ENCODE results near the gene EPOP. TPM values are rescaled to one million over a fixed set of nuclear protein-coding genes. Genes with fewer than 3 reads are reported as not detected.

Gene EPOP
- total and polyA plus RNA-seq, 2 of the 13 experiments (the other 11 are each of a cell fraction or from before 2014, with no cell fraction given), result 14.7 to 37.8 TPM

DNA sequence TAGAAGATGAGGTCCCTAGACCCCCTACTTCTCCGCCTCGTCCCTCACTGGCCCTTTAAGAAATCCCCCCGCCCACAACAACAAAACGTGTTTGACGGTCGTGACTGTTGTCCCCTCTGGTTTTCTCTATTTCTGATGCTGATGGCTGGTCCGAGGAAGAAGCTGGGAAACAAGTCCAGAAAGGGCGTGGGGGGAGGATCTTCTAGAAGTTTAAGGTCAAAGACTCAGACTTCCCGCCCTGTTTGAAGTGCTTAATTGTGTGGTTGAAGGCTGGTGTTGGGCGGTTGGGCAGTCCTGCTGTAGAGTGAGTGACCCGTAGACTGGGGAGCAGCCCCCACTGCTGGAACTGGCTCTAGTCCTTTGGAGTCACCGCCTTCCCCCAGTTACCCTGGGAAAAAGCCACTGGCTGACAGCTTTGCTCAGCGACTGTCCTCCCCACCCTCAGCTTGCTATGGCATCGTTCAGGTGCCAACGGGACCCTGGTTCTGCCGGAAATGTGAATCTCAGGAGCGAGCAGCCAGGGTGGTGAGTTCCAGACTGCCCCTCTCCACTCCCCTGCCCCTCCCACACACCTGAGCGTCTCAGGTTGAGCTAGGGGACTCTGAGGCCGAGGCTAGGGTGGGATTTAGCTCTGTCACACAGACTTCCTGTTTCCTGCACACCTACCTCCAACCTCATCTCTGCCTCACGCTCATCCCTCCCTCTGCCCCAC is 31.9 kb upstream of the EPOP start (continued):
- TF ChIP-seq, protein P1, sequence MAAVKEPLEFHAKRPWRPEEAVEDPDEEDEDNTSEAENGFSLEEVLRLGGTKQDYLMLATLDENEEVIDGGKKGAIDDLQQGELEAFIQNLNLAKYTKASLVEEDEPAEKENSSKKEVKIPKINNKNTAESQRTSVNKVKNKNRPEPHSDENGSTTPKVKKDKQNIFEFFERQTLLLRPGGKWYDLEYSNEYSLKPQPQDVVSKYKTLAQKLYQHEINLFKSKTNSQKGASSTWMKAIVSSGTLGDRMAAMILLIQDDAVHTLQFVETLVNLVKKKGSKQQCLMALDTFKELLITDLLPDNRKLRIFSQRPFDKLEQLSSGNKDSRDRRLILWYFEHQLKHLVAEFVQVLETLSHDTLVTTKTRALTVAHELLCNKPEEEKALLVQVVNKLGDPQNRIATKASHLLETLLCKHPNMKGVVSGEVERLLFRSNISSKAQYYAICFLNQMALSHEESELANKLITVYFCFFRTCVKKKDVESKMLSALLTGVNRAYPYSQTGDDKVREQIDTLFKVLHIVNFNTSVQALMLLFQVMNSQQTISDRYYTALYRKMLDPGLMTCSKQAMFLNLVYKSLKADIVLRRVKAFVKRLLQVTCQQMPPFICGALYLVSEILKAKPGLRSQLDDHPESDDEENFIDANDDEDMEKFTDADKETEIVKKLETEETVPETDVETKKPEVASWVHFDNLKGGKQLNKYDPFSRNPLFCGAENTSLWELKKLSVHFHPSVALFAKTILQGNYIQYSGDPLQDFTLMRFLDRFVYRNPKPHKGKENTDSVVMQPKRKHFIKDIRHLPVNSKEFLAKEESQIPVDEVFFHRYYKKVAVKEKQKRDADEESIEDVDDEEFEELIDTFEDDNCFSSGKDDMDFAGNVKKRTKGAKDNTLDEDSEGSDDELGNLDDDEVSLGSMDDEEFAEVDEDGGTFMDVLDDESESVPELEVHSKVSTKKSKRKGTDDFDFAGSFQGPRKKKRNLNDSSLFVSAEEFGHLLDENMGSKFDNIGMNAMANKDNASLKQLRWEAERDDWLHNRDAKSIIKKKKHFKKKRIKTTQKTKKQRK (IDR thresholded peaks at IDR 0.05; ENCODE audit: low read length), result no peak
- TF ChIP-seq PAWR (CRISPR knock-in tag; IDR thresholded peaks at IDR 0.05; ENCODE audit: borderline replicate concordance) (no peak), ZNF607 (CRISPR knock-in tag; IDR thresholded peaks at IDR 0.05; ENCODE audit: borderline replicate concordance) (no peak; the same call in 1 of the 2 replicates), ZBTB3 (CRISPR knock-in tag; IDR thresholded peaks at IDR 0.05; ENCODE audit: borderline replicate concordance, low read depth) (no peak), ZNF44 (CRISPR knock-in tag; IDR thresholded peaks at IDR 0.05) (0 out of 2 replicates have a peak, but pooled peaks have one; percentile 57), POLR2G (IDR thresholded peaks at IDR 0.05; ENCODE audit: low read depth, low read length) (peak; percentile 26; the same call in 1 of the 2 replicates)
- TF ChIP-seq, protein P2, sequence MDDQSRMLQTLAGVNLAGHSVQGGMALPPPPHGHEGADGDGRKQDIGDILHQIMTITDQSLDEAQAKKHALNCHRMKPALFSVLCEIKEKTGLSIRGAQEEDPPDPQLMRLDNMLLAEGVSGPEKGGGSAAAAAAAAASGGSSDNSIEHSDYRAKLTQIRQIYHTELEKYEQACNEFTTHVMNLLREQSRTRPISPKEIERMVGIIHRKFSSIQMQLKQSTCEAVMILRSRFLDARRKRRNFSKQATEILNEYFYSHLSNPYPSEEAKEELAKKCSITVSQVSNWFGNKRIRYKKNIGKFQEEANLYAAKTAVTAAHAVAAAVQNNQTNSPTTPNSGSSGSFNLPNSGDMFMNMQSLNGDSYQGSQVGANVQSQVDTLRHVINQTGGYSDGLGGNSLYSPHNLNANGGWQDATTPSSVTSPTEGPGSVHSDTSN (CRISPR knock-in tag; IDR thresholded peaks at IDR 0.05; ENCODE audit: borderline replicate concordance), result no peak
- TF ChIP-seq, protein P3, sequence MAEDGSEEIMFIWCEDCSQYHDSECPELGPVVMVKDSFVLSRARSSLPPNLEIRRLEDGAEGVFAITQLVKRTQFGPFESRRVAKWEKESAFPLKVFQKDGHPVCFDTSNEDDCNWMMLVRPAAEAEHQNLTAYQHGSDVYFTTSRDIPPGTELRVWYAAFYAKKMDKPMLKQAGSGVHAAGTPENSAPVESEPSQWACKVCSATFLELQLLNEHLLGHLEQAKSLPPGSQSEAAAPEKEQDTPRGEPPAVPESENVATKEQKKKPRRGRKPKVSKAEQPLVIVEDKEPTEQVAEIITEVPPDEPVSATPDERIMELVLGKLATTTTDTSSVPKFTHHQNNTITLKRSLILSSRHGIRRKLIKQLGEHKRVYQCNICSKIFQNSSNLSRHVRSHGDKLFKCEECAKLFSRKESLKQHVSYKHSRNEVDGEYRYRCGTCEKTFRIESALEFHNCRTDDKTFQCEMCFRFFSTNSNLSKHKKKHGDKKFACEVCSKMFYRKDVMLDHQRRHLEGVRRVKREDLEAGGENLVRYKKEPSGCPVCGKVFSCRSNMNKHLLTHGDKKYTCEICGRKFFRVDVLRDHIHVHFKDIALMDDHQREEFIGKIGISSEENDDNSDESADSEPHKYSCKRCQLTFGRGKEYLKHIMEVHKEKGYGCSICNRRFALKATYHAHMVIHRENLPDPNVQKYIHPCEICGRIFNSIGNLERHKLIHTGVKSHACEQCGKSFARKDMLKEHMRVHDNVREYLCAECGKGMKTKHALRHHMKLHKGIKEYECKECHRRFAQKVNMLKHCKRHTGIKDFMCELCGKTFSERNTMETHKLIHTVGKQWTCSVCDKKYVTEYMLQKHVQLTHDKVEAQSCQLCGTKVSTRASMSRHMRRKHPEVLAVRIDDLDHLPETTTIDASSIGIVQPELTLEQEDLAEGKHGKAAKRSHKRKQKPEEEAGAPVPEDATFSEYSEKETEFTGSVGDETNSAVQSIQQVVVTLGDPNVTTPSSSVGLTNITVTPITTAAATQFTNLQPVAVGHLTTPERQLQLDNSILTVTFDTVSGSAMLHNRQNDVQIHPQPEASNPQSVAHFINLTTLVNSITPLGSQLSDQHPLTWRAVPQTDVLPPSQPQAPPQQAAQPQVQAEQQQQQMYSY (CRISPR knock-in tag; IDR thresholded peaks at IDR 0.05), result no peak
- TF ChIP-seq, protein P4, sequence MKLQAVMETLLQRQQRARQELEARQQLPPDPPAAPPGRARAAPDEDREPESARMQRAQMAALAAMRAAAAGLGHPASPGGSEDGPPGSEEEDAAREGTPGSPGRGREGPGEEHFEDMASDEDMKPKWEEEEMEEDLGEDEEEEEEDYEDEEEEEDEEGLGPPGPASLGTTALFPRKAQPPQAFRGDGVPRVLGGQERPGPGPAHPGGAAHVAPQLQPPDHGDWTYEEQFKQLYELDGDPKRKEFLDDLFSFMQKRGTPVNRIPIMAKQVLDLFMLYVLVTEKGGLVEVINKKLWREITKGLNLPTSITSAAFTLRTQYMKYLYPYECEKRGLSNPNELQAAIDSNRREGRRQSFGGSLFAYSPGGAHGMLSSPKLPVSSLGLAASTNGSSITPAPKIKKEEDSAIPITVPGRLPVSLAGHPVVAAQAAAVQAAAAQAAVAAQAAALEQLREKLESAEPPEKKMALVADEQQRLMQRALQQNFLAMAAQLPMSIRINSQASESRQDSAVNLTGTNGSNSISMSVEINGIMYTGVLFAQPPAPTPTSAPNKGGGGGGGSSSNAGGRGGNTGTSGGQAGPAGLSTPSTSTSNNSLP (IDR thresholded peaks at IDR 0.05; ENCODE audit: low read depth, low read length), result no peak
- TF ChIP-seq, protein P5, sequence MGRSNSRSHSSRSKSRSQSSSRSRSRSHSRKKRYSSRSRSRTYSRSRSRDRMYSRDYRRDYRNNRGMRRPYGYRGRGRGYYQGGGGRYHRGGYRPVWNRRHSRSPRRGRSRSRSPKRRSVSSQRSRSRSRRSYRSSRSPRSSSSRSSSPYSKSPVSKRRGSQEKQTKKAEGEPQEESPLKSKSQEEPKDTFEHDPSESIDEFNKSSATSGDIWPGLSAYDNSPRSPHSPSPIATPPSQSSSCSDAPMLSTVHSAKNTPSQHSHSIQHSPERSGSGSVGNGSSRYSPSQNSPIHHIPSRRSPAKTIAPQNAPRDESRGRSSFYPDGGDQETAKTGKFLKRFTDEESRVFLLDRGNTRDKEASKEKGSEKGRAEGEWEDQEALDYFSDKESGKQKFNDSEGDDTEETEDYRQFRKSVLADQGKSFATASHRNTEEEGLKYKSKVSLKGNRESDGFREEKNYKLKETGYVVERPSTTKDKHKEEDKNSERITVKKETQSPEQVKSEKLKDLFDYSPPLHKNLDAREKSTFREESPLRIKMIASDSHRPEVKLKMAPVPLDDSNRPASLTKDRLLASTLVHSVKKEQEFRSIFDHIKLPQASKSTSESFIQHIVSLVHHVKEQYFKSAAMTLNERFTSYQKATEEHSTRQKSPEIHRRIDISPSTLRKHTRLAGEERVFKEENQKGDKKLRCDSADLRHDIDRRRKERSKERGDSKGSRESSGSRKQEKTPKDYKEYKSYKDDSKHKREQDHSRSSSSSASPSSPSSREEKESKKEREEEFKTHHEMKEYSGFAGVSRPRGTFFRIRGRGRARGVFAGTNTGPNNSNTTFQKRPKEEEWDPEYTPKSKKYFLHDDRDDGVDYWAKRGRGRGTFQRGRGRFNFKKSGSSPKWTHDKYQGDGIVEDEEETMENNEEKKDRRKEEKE (IDR thresholded peaks at IDR 0.05), result no peak
